Astrocyte (in vitro differentiated cells and primary cell): Measurements from ENCODE around the gene AHDC1. TPM values are rescaled to one million over a fixed set of nuclear protein-coding genes. Genes with fewer than 3 reads are reported as not detected.

Source experiments
- DNase-seq: peaks from one replicate; pipeline ENCODE4 v3.0.0-alpha.2; 2010; ENCODE audit warnings: low read depth
- FAIRE-seq: peaks from 2 replicates; lab custom pipeline; 2011; peaks lifted over from hg19 to GRCh38; lab: Jason Lieb, UNC
- H2AFZ ChIP-seq: 2 replicates; pipeline ENCODE4 v1.6.0; 2012; ENCODE audit warnings: low read depth, low read length, inconsistent platforms
- H3K27ac ChIP-seq: 2 replicates; pipeline ENCODE4 v1.5.1; 2011; ENCODE audit warnings: low read depth, low read length, inconsistent platforms
- H3K27me3 ChIP-seq: 2 replicates; pipeline ENCODE4 v1.6.0; 2011; ENCODE audit warnings: low read length, inconsistent platforms; ENCODE audit not compliant: insufficient read depth
- H3K36me3 ChIP-seq: 2 replicates; pipeline ENCODE4 v1.5.1; 2011; ENCODE audit warnings: low read length, inconsistent platforms; ENCODE audit not compliant: insufficient read depth
- H3K4me1 ChIP-seq: 2 replicates; pipeline ENCODE4 v1.5.1; 2011; ENCODE audit warnings: low read length, inconsistent platforms; ENCODE audit not compliant: insufficient read depth
- H3K4me2 ChIP-seq: 2 replicates; pipeline ENCODE4 v1.6.0; 2012; ENCODE audit warnings: low read length, inconsistent platforms
- H3K4me3 ChIP-seq: 2 replicates; pipeline ENCODE4 v1.5.1; 2011; ENCODE audit warnings: low read depth, mild to moderate bottlenecking, low read length, inconsistent platforms; ENCODE audit not compliant: insufficient read depth
- H3K79me2 ChIP-seq: 2 replicates; pipeline ENCODE4 v1.6.0; 2012; ENCODE audit warnings: mild to moderate bottlenecking, low read length, inconsistent platforms; ENCODE audit not compliant: insufficient read depth
- H3K9ac ChIP-seq: 2 replicates; pipeline ENCODE4 v1.6.0; 2012; ENCODE audit warnings: mild to moderate bottlenecking, low read length, inconsistent platforms
- H3K9me3 ChIP-seq: 2 replicates; pipeline ENCODE4 v1.5.1; 2012; ENCODE audit warnings: low read depth, mild to moderate bottlenecking, low read length, inconsistent platforms; ENCODE audit not compliant: insufficient read depth
- H4K20me1 ChIP-seq: 2 replicates; pipeline ENCODE4 v1.6.0; 2012; ENCODE audit warnings: low read length, inconsistent platforms; ENCODE audit not compliant: insufficient read depth
- H3K27ac Mint-ChIP-seq: one replicate; pipeline ENCODE4 v1.8.0; 2021; ENCODE audit warnings: mild to moderate bottlenecking, mixed read lengths; ENCODE audit not compliant: unreplicated experiment
- H3K27me3 Mint-ChIP-seq: one replicate; pipeline ENCODE4 v1.8.0; 2021; ENCODE audit warnings: low read depth, mixed read lengths; ENCODE audit not compliant: unreplicated experiment
- H3K36me3 Mint-ChIP-seq: one replicate; pipeline ENCODE4 v1.8.0; 2021; ENCODE audit warnings: low read depth, mixed read lengths; ENCODE audit not compliant: unreplicated experiment
- H3K4me1 Mint-ChIP-seq: one replicate; pipeline ENCODE4 v1.8.0; 2021; ENCODE audit warnings: low read depth, mixed read lengths; ENCODE audit not compliant: unreplicated experiment
- H3K4me3 Mint-ChIP-seq: one replicate; pipeline ENCODE4 v1.8.0; 2021; ENCODE audit warnings: mild to moderate bottlenecking, moderate library complexity, mixed read lengths; ENCODE audit not compliant: unreplicated experiment
- H3K9me3 Mint-ChIP-seq: one replicate; pipeline ENCODE4 v1.8.0; 2021; ENCODE audit warnings: mild to moderate bottlenecking, mixed read lengths; ENCODE audit not compliant: unreplicated experiment
- EZH2 ChIP-seq: IDR thresholded peaks from 2 replicates; pipeline ENCODE4 v1.6.1; 2012; ENCODE audit warnings: mild to moderate bottlenecking, low read length, inconsistent platforms; ENCODE audit not compliant: insufficient read depth
- total RNA-seq: library from RNA; stranded (reverse); gene quantifications from 2 replicates; pipeline ENCODE4 v1.2.1, GENCODE V29; 2021
- TF ChIP-seq, protein P1 (sequence below): IDR thresholded peaks from 2 replicates; pipeline ENCODE4 v1.5.1; 2011; ENCODE audit warnings: low read depth, mild to moderate bottlenecking, inconsistent platforms, low read length, moderate library complexity; ENCODE audit not compliant: insufficient read depth

The AHDC1 gene
- total RNA-seq, 1 donor from 2014 or later: 75.7 TPM

DNA sequence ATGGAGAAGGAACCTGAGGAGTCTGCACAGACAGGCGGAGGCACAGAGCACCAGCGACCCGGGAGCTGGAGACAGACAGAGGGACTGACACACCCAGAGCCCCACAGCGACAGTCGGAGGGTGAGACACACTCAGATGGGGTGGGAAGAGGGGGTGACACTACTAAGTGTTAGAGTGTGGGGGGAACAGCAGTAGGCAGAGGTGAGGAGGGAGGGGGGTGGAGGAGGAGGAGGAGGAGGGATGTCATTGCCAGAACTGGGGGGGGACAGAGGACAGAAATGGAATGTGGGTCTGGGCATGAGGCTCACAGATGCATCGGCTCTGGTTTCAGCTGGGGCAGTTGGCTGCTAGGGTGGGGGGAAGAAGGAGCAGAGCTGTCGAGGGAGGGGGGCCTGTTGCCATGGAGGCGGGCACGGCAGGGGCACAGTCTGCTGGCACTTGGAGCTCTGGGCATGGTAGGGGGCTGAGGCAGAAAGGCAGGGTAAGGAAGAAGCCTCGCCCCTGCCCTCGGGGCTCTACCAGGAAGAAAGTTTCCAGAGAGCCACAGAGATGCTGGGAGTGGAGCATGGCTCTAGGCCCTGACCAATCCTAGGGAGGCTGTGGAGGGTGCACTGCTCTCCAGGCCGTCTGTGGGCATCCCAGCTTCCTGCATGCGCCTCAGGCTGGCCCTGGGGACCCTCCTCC is 37.3 kb downstream of the AHDC1 start:
- Histone ChIP-seq H3K27ac (no peak overlapping the region), H3K36me3 (no peaks in the 10 kb centered on the region), H2AFZ (no peak overlapping the region), H4K20me1 (peaks cover 95% of the 10 kb centered on the region), H3K4me3 (no peak overlapping the region), H3K9ac (no peak overlapping the region), H3K4me1 (peaks cover 43% of the 10 kb centered on the region), H3K9me3 (no peaks in the 10 kb centered on the region), H3K4me2 (no peak overlapping the region), H3K27me3 (no peaks in the 10 kb centered on the region), H3K79me2 (peaks cover 71% of the 10 kb centered on the region)
- Mint-ChIP-seq H3K9me3 (no peaks in the 10 kb centered on the region), H3K36me3 (peaks cover 8% of the 10 kb centered on the region), H3K4me3 (peak overlapping the region; percentile 51), H3K27me3 (no peaks in the 10 kb centered on the region), H3K4me1 (peaks cover 81% of the 10 kb centered on the region), H3K27ac (peak overlapping the region; percentile 77)
- FAIRE-seq (no peak), DNase-seq (no peak)
- TF ChIP-seq, protein P1, sequence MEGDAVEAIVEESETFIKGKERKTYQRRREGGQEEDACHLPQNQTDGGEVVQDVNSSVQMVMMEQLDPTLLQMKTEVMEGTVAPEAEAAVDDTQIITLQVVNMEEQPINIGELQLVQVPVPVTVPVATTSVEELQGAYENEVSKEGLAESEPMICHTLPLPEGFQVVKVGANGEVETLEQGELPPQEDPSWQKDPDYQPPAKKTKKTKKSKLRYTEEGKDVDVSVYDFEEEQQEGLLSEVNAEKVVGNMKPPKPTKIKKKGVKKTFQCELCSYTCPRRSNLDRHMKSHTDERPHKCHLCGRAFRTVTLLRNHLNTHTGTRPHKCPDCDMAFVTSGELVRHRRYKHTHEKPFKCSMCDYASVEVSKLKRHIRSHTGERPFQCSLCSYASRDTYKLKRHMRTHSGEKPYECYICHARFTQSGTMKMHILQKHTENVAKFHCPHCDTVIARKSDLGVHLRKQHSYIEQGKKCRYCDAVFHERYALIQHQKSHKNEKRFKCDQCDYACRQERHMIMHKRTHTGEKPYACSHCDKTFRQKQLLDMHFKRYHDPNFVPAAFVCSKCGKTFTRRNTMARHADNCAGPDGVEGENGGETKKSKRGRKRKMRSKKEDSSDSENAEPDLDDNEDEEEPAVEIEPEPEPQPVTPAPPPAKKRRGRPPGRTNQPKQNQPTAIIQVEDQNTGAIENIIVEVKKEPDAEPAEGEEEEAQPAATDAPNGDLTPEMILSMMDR: no peak
- no peak for TF ChIP-seq EZH2

DNA sequence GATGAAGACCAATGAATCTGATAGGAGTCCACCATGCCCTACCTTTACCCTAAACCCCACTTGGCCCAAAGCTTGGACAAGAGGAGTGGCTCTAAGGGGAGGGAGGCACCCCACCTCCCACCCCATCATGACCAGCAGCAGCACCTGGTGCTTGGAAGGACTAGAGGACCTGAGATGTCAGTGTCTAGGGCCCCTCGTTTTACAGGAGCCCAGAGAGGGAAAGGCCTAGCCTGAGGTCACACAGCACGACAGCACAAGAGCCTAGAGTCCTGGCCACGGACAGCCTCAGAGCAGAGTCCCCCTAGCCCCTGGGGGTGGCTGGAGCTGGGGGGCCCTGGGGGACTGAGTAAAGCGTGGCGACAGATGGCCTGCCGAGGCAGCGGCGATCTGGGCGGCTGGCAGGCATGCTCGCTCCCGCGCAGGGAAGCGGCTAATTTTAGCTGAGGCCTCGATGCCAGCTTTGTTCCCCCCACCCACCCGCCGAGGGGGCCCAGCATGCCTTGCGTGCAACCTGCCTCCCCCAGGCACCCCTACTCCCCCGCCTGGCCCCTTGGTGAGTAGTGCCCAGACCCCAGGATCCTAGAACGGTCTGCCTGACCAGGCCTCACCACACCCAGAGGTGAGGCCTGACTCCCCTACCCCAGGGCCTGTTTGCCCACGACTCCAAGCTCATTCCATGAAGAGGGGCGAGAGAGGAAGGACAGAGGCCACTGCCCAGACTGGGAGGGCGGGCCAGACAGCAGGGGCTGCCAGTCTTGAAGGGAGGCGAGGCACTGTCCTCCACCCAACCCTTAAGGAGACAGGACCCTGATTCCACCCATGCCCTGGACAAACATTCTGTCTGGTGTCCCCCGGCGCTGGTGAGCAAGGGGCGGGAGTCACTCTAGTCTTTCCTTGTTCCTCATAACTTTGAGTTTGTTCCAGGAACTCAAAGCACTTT is 39.0 kb downstream of the AHDC1 start:
- Histone ChIP-seq H2AFZ (no peak overlapping the region), H3K4me2 (peak overlapping the region; percentile 32), H3K27ac (no peak overlapping the region), H3K36me3 (no peaks in the 10 kb centered on the region), H3K79me2 (peaks cover 69% of the 10 kb centered on the region), H4K20me1 (peaks cover 95% of the 10 kb centered on the region), H3K4me3 (no peak overlapping the region), H3K9ac (no peak overlapping the region), H3K9me3 (no peaks in the 10 kb centered on the region), H3K4me1 (peaks cover 40% of the 10 kb centered on the region), H3K27me3 (no peaks in the 10 kb centered on the region)
- H3K27ac Mint-ChIP-seq: peak overlapping the region; percentile 77
- H3K4me3 Mint-ChIP-seq: no peak overlapping the region
- H3K36me3 Mint-ChIP-seq: peaks cover 8% of the 10 kb centered on the region
- TF ChIP-seq EZH2: no peak
- TF ChIP-seq, protein P1: no peak
- no peaks in the 10 kb centered on the region for H3K9me3 Mint-ChIP-seq
- H3K27me3 Mint-ChIP-seq: no peaks in the 10 kb centered on the region
- DNase-seq: no peak
- no peak for FAIRE-seq
- H3K4me1 Mint-ChIP-seq: peaks cover 85% of the 10 kb centered on the region
